NCI-H2171 (cell line): ENCODE measurements around the gene NEK2.
"Not testable (repeated sequence)": the region's sequence is repeated elsewhere in the genome, so short reads cannot be mapped to it uniquely, and the experiment has no call there.

Experiments
- DNase-seq: peaks from one replicate; lab custom pipeline; 2025; lab: John Stamatoyannopoulos, UW

The NEK2 gene

GRCh38 chr1:211695135-211695816 lies 19.9 kb upstream of the NEK2 start:
- DNase-seq = no peak

- DNase-seq = not testable (repeated sequence)
Measured at GRCh38 chr1:211693911-211694310, 18.5 kb upstream of the NEK2 start.

- DNase-seq = no peak
Measured at GRCh38 chr1:211688421-211688820, 13.0 kb upstream of the NEK2 start.

GRCh38 chr1:211687462-211688215 lies 12.2 kb upstream of the NEK2 start:
- no peak for DNase-seq

GRCh38 chr1:211685823-211686222 lies 10.4 kb upstream of the NEK2 start:
- DNase-seq = no peak

- no peak for DNase-seq
Measured at GRCh38 chr1:211684791-211685190, 9.4 kb upstream of the NEK2 start.

GRCh38 chr1:211684331-211684730 lies 8.9 kb upstream of the NEK2 start:
- DNase-seq = no peak

GRCh38 chr1:211683396-211684297 lies 8.2 kb upstream of the NEK2 start:
- peak; percentile 81 for DNase-seq

- DNase-seq = not testable (repeated sequence)
Measured at GRCh38 chr1:211682186-211682585, 6.8 kb upstream of the NEK2 start.

- peak; percentile 94 for DNase-seq
Measured at GRCh38 chr1:211680752-211681327, 5.4 kb upstream of the NEK2 start.

GRCh38 chr1:211677659-211678058 lies 2.2 kb upstream of the NEK2 start:
- no peak for DNase-seq

- no peak for DNase-seq
Measured at GRCh38 chr1:211676761-211677160, 1.3 kb upstream of the NEK2 start.

GRCh38 chr1:211676106-211676583 lies 724 bp upstream of the NEK2 start:
- DNase-seq = no peak

GRCh38 chr1:211667065-211667617 lies 8.3 kb downstream of the NEK2 start:
- DNase-seq = no peak

GRCh38 chr1:211660718-211661222 lies 14.7 kb downstream of the NEK2 start:
- no peak for DNase-seq

- no peak for DNase-seq
Measured at GRCh38 chr1:211656728-211657127, 18.7 kb downstream of the NEK2 start.

GRCh38 chr1:211654838-211655787 lies 20.3 kb downstream of the NEK2 start:
- DNase-seq = peak; percentile 73

GRCh38 chr1:211653959-211654496 lies 21.4 kb downstream of the NEK2 start:
- no peak for DNase-seq

GRCh38 chr1:211653293-211653692 lies 22.1 kb downstream of the NEK2 start:
- no peak for DNase-seq

GRCh38 chr1:211652371-211652770 lies 23.1 kb downstream of the NEK2 start:
- no peak for DNase-seq
